Measurements from ENCODE around the gene HOXA7. TPM values are rescaled to one million over a fixed set of nuclear protein-coding genes. Genes with fewer than 3 reads are reported as not detected.
A peak's percentile ranks its signal among the peaks of the same experiment; 100 is the strongest.

HOXA7 gene
- total and polyA plus RNA-seq, 2 of the 8 experiments (the other 6 are each of a cell fraction or from before 2014, with no cell fraction given) = 0.03 TPM; not detected in 1

DNA sequence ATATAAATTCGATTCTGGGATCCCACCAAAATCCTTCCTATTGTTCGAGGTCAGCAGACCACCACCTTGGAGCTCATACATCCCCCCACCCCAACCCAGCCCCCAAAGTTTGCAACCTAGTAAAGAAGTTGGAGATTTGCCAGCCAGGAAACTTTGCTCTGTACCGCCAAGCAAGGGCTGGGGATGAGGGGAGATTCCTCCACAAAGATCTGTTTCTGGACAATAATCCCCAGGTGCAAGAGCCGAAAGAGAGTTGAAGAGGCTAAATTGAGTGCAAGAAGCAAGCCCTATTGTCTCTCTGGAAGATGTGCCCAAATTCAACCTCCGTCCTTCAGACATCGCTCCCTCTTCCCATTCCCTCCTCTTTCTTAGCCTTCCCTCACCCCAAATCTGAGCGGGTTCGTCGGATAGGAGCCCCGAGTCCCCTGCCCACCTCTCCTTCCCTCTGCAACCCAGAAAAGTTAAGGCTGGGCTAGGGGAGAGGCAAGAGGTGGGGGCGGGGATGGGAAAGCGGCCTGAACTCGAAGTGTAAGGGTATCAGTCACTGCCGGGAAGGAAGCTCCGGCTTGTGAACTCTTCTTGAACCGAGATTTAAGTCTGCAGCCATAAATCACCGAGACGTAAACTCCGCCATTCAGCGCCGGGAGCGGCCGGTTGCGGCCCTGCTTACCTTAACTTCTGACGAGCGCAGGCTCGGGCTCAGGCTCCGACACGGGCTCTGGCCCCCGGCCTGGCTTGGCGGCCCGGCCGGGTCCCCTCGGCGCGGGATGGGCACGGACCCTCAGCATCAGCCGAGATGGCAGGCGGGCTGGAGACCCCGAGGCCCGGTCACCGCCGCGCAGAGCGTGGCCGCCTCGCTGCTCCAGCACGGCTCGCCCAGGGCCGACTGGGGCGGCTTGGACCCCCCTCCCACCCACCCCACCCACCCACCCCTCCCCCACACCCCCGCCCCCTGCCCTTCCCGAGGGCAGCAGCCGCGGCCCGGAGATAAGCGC is 43.2 kb downstream of the HOXA7 start:
- 7% methylated on average over 16 of the region's 57 CpGs; no CpG with 5 or more reads in 1 of the 2 experiments for WGBS, 2 experiments (ENCODE audit: extremely low coverage in 1 of 2, insufficient coverage in 1 of 2, insufficient read length in 1 of 2, insufficient replicate concordance in 2 of 2, low coverage in 1 of 2, low lambda C conversion rate in 2 of 2, missing lambda C conversion rate in 1 of 2)
- Histone ChIP-seq H3K23me2 (ENCODE audit: low read depth, low read length) (no peaks in the 10 kb centered on the region), H2BK5ac (ENCODE audit: low read depth, low read length) (no peak overlapping the region), H4K8ac (ENCODE audit: extremely low read depth, insufficient read depth, low read length) (no peak overlapping the region), H4K91ac (replicated peaks; ENCODE audit: insufficient read length, low read length) (no peak overlapping the region), H3K79me2 (ENCODE audit: control insufficient read depth in 1 of 2, insufficient read depth in 2 of 2, low read length in 2 of 2) (no peaks in the 10 kb centered on the region), H3K4me1 (replicated peaks in 1 of 4; ENCODE audit: control insufficient read depth in 3 of 4, insufficient read depth in 4 of 4, low read length in 3 of 4) (peaks cover 0 to 11% (median 3%) of the 10 kb centered on the region in 4 experiments; a peak in 5 of 7 replicates), H3K27ac (ENCODE audit: low read depth, low read length) (no peak overlapping the region), H3K4me3 (ENCODE audit: extremely low read depth in 1 of 4, insufficient read depth in 2 of 4, low read depth in 3 of 4, low read length in 4 of 4) (peak overlapping the region in 1 of 4 experiments; percentile 42; a peak in 3 of 8 replicates), H3K4ac (replicated peaks; ENCODE audit: insufficient read length, low read depth, low read length) (no peak overlapping the region), H3K23ac (ENCODE audit: insufficient read length) (no peak overlapping the region), H2AK5ac (ENCODE audit: low read depth, low read length) (no peak overlapping the region), H3K4me2 (ENCODE audit: insufficient read depth in 1 of 2, low read depth in 2 of 2, low read length in 2 of 2) (peak overlapping the region; percentile 49 to 54), H4K20me1 (replicated peaks in 1 of 2; ENCODE audit: control insufficient read depth in 1 of 2, insufficient read depth in 2 of 2, low read length in 2 of 2) (peaks cover 31 to 44% of the 10 kb centered on the region in 2 experiments), H3K9me3 (ENCODE audit: insufficient read depth in 2 of 2, low read depth in 1 of 2, low read length in 1 of 2) (no peaks in the 10 kb centered on the region), H2BK15ac (ENCODE audit: low read length) (no peak overlapping the region), H3K27me3 (replicated peaks in 1 of 4; ENCODE audit: control insufficient read depth in 3 of 4, extremely low read depth in 1 of 4, insufficient read depth in 3 of 4, low read length in 3 of 4) (peaks cover 96 to 99% (median 97%) of the 10 kb centered on the region in 4 experiments), H3K36me3 (ENCODE audit: control insufficient read depth in 2 of 4, insufficient read depth in 4 of 4, low read length in 3 of 4) (peaks cover 0 to 3% (median 0%) of the 10 kb centered on the region in 4 experiments; a peak in 2 of 8 replicates), H2BK20ac (ENCODE audit: low read length) (no peak overlapping the region), H3K18ac (ENCODE audit: extremely low read depth, low read length) (no peak overlapping the region), H3K9ac (replicated peaks in 1 of 4; ENCODE audit: extremely low read depth in 1 of 4, low read depth in 3 of 4, low read length in 3 of 4) (no peak overlapping the region), H2AFZ (ENCODE audit: low read length) (no peak overlapping the region), H3K56ac (replicated peaks; ENCODE audit: insufficient read length, low read depth, low read length) (no peak overlapping the region), H3K14ac (ENCODE audit: insufficient read length) (no peak overlapping the region), H2BK120ac (replicated peaks; ENCODE audit: low read depth, low read length) (no peak overlapping the region), H3K79me1 (ENCODE audit: low read depth, low read length) (no peaks in the 10 kb centered on the region), H2BK12ac (ENCODE audit: low read depth, low read length) (no peak overlapping the region; the same call in 1 of the 2 replicates), H4K5ac (ENCODE audit: insufficient read length, low read depth, low read length) (no peak overlapping the region)
- POLR2A ChIA-PET (ENCODE audit: partially characterized antibody) = no interaction called here
- DNase-seq (ENCODE audit: low read depth in 1 of 2, low spot score in 2 of 2) = peak in 1 of 2 experiments; percentile 78
- FAIRE-seq = no peak
- CTCF ChIA-PET (ENCODE audit: partially characterized antibody) = no interaction called here
- no peak for TF ChIP-seq NANOG (IDR thresholded peaks at IDR 0.05; ENCODE audit: insufficient read depth, low read depth, low read length, poor library complexity, severe bottlenecking)
- 0 out of 2 replicates have a peak, but pooled peaks have one; percentile 16 for TF ChIP-seq KDM1A (IDR thresholded peaks at IDR 0.05; ENCODE audit: borderline replicate concordance, low read length)
- TF ChIP-seq JUND (IDR thresholded peaks at IDR 0.05; ENCODE audit: low read length) = no peak
- TF ChIP-seq GTF2F1 (IDR thresholded peaks at IDR 0.05; ENCODE audit: borderline replicate concordance, low read depth, low read length) = no peak
- TF ChIP-seq EGR1 (IDR thresholded peaks at IDR 0.05; ENCODE audit: borderline replicate concordance, low read depth, low read length) = peak; percentile 71; the same call in 1 of the 2 replicates
- no peak for TF ChIP-seq RFX5 (IDR thresholded peaks at IDR 0.05; ENCODE audit: borderline replicate concordance, low read depth, low read length)
- no peak for TF ChIP-seq TAF1 (IDR thresholded peaks at IDR 0.05; ENCODE audit: low read depth, low read length)
- TF ChIP-seq CREB1 (IDR thresholded peaks at IDR 0.05) = no peak
- peak; percentile 96 for TF ChIP-seq CTBP2 (IDR thresholded peaks at IDR 0.05; ENCODE audit: borderline replicate concordance, insufficient read depth, insufficient read length, low read length)
- no peak for TF ChIP-seq SIRT6 (IDR thresholded peaks at IDR 0.05; ENCODE audit: low read length)
- no peak for TF ChIP-seq SP4 (IDR thresholded peaks at IDR 0.05; ENCODE audit: low read length)
- no peak for TF ChIP-seq TCF12 (IDR thresholded peaks at IDR 0.05; ENCODE audit: low read depth, low read length)

Data from H1 (cell line).